Activated CD4-positive, alpha-beta T cell treated with anti-CD3 and anti-CD28 coated beads for 36 hours (primary cell): Measurements from ENCODE around the gene CHD6. TPM values are rescaled to one million over a fixed set of nuclear protein-coding genes. Genes with fewer than 3 reads are reported as not detected.
A peak's percentile ranks its signal among the peaks of the same experiment; 100 is the strongest.

Experiments
- ATAC-seq: fragments of 200-7000 bp; cut with Tn5 transposase; one replicate; pipeline ENCODE4 v1.10.0; 2021; ENCODE audit warnings: mild to moderate bottlenecking, moderate library complexity
- CTCF ChIA-PET: fragments of 350-600 bp; sonication (Branson Sonifier 250); formaldehyde crosslinking; loops from one replicate; lab custom pipeline; 2021; ENCODE audit warnings: antibody characterized with exemption; lab: Charles Lee
- POLR2A ChIA-PET: fragments of 350-600 bp; sonication (Branson Sonifier 250); formaldehyde crosslinking; loops from one replicate; lab custom pipeline; 2021; ENCODE audit warnings: antibody characterized with exemption, inconsistent platforms; lab: Charles Lee
- DNase-seq: peaks from one replicate; pipeline ENCODE4 v3.0.0-alpha.2; 2020
- H3K27ac Mint-ChIP-seq: one replicate; pipeline ENCODE4 v1.8.0; 2021; ENCODE audit warnings: mixed read lengths
- H3K27me3 Mint-ChIP-seq: one replicate; pipeline ENCODE4 v1.8.0; 2021; ENCODE audit warnings: mixed read lengths
- H3K36me3 Mint-ChIP-seq: one replicate; pipeline ENCODE4 v1.8.0; 2021; ENCODE audit warnings: low read depth, mixed read lengths
- H3K4me1 Mint-ChIP-seq: one replicate; pipeline ENCODE4 v1.8.0; 2021; ENCODE audit warnings: mixed read lengths
- H3K4me3 Mint-ChIP-seq: one replicate; pipeline ENCODE4 v1.8.0; 2021; ENCODE audit warnings: mild to moderate bottlenecking, moderate library complexity, mixed read lengths
- H3K9me3 Mint-ChIP-seq: one replicate; pipeline ENCODE4 v1.8.0; 2021; ENCODE audit warnings: low read depth, mixed read lengths
- intact Hi-C, 2 experiments: fragments of 100-400 bp; cut with DNase I in 1 of 2; cut with micrococcal nuclease in 1 of 2; formaldehyde crosslinking; loops; one replicate each; pipeline versions ENCODE4 v1.14.2 to v1.15.1; 2022 to 2024; cut with DNase I, micrococcal nuclease
- total RNA-seq, 2 experiments: library from RNA; stranded (reverse); gene quantifications; one replicate each; pipeline ENCODE4 v1.2.3, GENCODE V29; 2021

The CHD6 gene
- total RNA-seq, 2 experiments from 2014 or later = 30.2 to 34.0 TPM

- Mint-ChIP-seq H3K4me1 (peaks cover 4% of the 10 kb centered on the region), H3K27me3 (peaks cover 12% of the 10 kb centered on the region), H3K4me3 (no peak overlapping the region), H3K9me3 (peaks cover 17% of the 10 kb centered on the region), H3K36me3 (peaks cover 2% of the 10 kb centered on the region), H3K27ac (no peak overlapping the region)
- DNase-seq (no peak), ATAC-seq (no peak)
- ChIA-PET POLR2A (no interaction called here), CTCF (no interaction called here)
- intact Hi-C loops = no loop called here
Measured at GRCh38 chr20:41373931-41374920, 244.0 kb downstream of the CHD6 start.

DNA sequence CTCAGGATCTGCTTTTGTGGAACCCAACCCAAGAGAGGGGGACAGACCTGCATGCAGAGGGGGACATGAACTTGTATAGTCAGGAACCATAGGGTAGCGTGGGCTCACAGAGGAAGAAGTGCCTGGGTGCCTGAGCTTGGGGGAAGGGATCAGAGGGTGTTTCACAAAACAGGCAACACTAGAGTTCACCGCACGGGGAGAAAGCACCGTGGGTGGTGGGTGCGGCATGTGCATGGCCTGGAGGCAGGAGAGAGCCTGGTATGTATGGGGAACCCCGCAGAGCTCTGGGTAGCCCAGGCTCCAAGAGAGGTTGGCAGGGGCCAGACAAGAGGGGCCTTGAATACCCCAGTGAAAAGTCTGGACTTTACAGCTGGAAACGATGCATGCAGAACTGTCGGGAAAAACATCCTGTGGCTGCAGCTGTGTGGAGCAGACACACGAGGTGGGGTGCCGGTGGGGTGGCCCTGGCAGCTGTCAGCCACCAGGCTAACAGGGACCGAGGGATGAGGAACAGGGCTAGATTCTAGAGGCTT lies 244.9 kb downstream of the CHD6 start:
- ChIA-PET POLR2A (no interaction called here), CTCF (no interaction called here)
- H3K36me3 Mint-ChIP-seq = peaks cover 2% of the 10 kb centered on the region
- peaks cover 16% of the 10 kb centered on the region for H3K27me3 Mint-ChIP-seq
- no peak overlapping the region for H3K27ac Mint-ChIP-seq
- H3K4me3 Mint-ChIP-seq = no peak overlapping the region
- DNase-seq (no peak), ATAC-seq (no peak)
- peaks cover 17% of the 10 kb centered on the region for H3K9me3 Mint-ChIP-seq
- peaks cover 4% of the 10 kb centered on the region for H3K4me1 Mint-ChIP-seq
- intact Hi-C loops = no loop called here

DNA sequence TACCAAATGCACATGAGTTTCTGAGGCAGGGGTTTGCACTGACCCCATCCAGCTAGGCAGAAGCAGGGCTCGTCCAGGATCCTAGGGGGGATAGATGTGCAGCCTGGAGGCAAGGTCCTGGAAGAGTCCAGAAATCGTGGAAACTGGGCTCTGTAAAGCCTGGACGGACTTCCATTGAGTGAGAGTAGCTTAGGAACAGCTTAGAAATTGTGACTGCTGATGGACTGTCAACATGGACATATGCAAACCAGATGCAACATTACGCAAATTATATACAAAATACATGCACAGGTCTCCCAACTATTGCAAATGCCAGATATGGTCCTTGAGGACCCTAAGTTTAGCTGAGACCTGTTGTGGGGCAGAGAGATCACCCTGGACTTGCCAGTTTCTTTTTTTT lies 246.8 kb downstream of the CHD6 start:
- ChIA-PET CTCF (no interaction called here), POLR2A (no interaction called here)
- peaks cover 2% of the 10 kb centered on the region for H3K36me3 Mint-ChIP-seq
- H3K27ac Mint-ChIP-seq = no peak overlapping the region
- intact Hi-C loops = no loop called here
- H3K4me3 Mint-ChIP-seq = no peak overlapping the region
- peaks cover 23% of the 10 kb centered on the region for H3K27me3 Mint-ChIP-seq
- peaks cover 17% of the 10 kb centered on the region for H3K9me3 Mint-ChIP-seq
- DNase-seq = no peak
- H3K4me1 Mint-ChIP-seq = peaks cover 10% of the 10 kb centered on the region
- ATAC-seq = no peak

- intact Hi-C loops = no loop called here
- H3K27me3 Mint-ChIP-seq = peaks cover 26% of the 10 kb centered on the region
- H3K27ac Mint-ChIP-seq = no peak overlapping the region
- peaks cover 10% of the 10 kb centered on the region for H3K4me1 Mint-ChIP-seq
- ATAC-seq = peak; percentile 42
- POLR2A ChIA-PET = no interaction called here
- H3K36me3 Mint-ChIP-seq = peaks cover 2% of the 10 kb centered on the region
- H3K9me3 Mint-ChIP-seq = peaks cover 17% of the 10 kb centered on the region
- no peak for DNase-seq
- H3K4me3 Mint-ChIP-seq = no peak overlapping the region
- CTCF ChIA-PET = no interaction called here
Measured at GRCh38 chr20:41370176-41370575, 248.0 kb downstream of the CHD6 start.

- no peak overlapping the region for H3K27ac Mint-ChIP-seq
- no peak overlapping the region for H3K4me3 Mint-ChIP-seq
- H3K4me1 Mint-ChIP-seq = peaks cover 10% of the 10 kb centered on the region
- DNase-seq = no peak
- ChIA-PET CTCF (interaction anchor here (0.6 to 0.7 kb wide), 2 partner anchors 29 to 346 kb away, joined by 3 read pairs; partner anchors contain the start of gene LPIN3), POLR2A (no interaction called here)
- peaks cover 17% of the 10 kb centered on the region for H3K9me3 Mint-ChIP-seq
- ATAC-seq = no peak
- H3K27me3 Mint-ChIP-seq = peaks cover 28% of the 10 kb centered on the region
- peaks cover 2% of the 10 kb centered on the region for H3K36me3 Mint-ChIP-seq
- intact Hi-C loops = no loop called here
Measured at GRCh38 chr20:41369673-41370072, 248.5 kb downstream of the CHD6 start.

DNA sequence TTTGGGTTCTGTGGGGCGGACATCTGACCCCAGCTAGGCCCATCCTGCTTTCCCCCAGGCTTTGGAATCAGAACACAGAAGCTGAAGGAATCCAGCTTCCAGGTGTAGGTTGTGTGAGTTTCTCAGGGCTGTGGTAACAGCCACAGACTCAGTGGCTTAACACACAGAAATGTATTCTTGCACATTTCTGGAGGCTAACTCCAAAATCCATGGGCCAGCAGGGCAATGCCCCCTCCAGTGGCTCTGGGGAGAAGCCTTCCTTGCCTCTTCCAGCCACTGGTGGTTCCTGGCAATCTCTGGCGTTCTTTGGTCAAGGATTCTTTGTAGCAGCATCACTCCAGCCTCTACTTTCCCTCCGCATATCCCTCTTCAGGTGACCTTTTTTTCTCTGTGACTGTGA lies 250.2 kb downstream of the CHD6 start:
- H3K4me1 Mint-ChIP-seq = peaks cover 10% of the 10 kb centered on the region
- peaks cover 15% of the 10 kb centered on the region for H3K9me3 Mint-ChIP-seq
- H3K4me3 Mint-ChIP-seq = no peak overlapping the region
- CTCF ChIA-PET = interaction anchor here (0.7 kb wide), 1 partner anchor 46 kb away, joined by 3 read pairs; no protein-coding TSS in a partner anchor
- H3K36me3 Mint-ChIP-seq = peaks cover 2% of the 10 kb centered on the region
- H3K27ac Mint-ChIP-seq = no peak overlapping the region
- no peak for DNase-seq
- intact Hi-C loops = no loop called here
- ATAC-seq = no peak
- POLR2A ChIA-PET = no interaction called here
- peaks cover 28% of the 10 kb centered on the region for H3K27me3 Mint-ChIP-seq

DNA sequence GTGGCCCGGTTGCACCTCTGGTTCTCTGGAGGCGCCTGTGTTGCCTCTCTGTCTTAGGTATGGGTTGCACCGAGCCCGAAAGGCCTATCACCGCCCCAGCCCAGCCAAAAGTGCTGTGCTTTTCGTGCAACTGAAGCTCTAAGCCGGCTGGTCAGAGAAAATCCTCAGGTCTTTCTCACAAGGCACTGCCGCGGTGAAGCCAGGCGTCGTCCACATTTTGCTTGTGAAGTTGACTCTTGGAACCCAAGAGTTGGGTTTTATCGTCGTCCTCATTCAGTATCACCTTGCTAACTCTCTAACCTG lies 250.8 kb downstream of the CHD6 start:
- ATAC-seq (no peak), DNase-seq (no peak)
- Mint-ChIP-seq H3K4me3 (peak overlapping the region; percentile 5), H3K27ac (no peak overlapping the region), H3K36me3 (peaks cover 2% of the 10 kb centered on the region), H3K4me1 (peaks cover 10% of the 10 kb centered on the region), H3K9me3 (peaks cover 9% of the 10 kb centered on the region), H3K27me3 (peaks cover 26% of the 10 kb centered on the region)
- POLR2A ChIA-PET = no interaction called here
- intact Hi-C loops = no loop called here
- CTCF ChIA-PET = interaction anchor here (0.7 kb wide), 1 partner anchor 45 kb away, joined by 3 read pairs; no protein-coding TSS in a partner anchor

- intact Hi-C loops = no loop called here
- peaks cover 26% of the 10 kb centered on the region for H3K27me3 Mint-ChIP-seq
- H3K4me1 Mint-ChIP-seq = peaks cover 10% of the 10 kb centered on the region
- ATAC-seq = no peak
- no peak within 1 kb of the TSS for H3K27ac Mint-ChIP-seq
- ChIA-PET CTCF (no interaction called here), POLR2A (no interaction called here)
- no peak for DNase-seq
- peaks cover 2% of the 10 kb centered on the region for H3K36me3 Mint-ChIP-seq
- peak within 1 kb of the TSS; percentile 5 for H3K4me3 Mint-ChIP-seq
- peaks cover 7% of the 10 kb centered on the region for H3K9me3 Mint-ChIP-seq
Measured at GRCh38 chr20:41366546-41367392, 251.4 kb downstream of the CHD6 start, which contains the start of gene EMILIN3. TSS of gene EMILIN3 (minus strand) at chr20:41366818. CDS start at chr20:41366634, 184 bp downstream.

- peaks cover 26% of the 10 kb centered on the region for H3K27me3 Mint-ChIP-seq
- no peak overlapping the region for H3K27ac Mint-ChIP-seq
- H3K4me3 Mint-ChIP-seq = no peak overlapping the region
- peak; percentile 42 for ATAC-seq
- POLR2A ChIA-PET = no interaction called here
- no peaks in the 10 kb centered on the region for H3K36me3 Mint-ChIP-seq
- CTCF ChIA-PET = no interaction called here
- H3K9me3 Mint-ChIP-seq = peaks cover 2% of the 10 kb centered on the region
- intact Hi-C loops = no loop called here
- peaks cover 10% of the 10 kb centered on the region for H3K4me1 Mint-ChIP-seq
- peak; percentile 24 for DNase-seq
Measured at GRCh38 chr20:41365777-41366545, 252.2 kb downstream of the CHD6 start.

- Mint-ChIP-seq H3K27ac (no peak overlapping the region), H3K36me3 (no peaks in the 10 kb centered on the region), H3K4me3 (no peak overlapping the region), H3K9me3 (no peaks in the 10 kb centered on the region), H3K4me1 (peaks cover 10% of the 10 kb centered on the region), H3K27me3 (peaks cover 26% of the 10 kb centered on the region)
- intact Hi-C loops = no loop called here
- POLR2A ChIA-PET = no interaction called here
- no peak for DNase-seq
- no peak for ATAC-seq
- CTCF ChIA-PET = no interaction called here
Measured at GRCh38 chr20:41364967-41365765, 253.0 kb downstream of the CHD6 start.
